CD4-positive, CD25-positive, alpha-beta regulatory T cell (primary cell): ENCODE results near the gene BRPF3. TPM values are rescaled to one million over a fixed set of nuclear protein-coding genes. Genes with fewer than 3 reads are reported as not detected.

ENCODE experiments used
- ATAC-seq, 2 donors: fragments of 150-1000 bp; cut with Tn5 transposase; one replicate each; pipeline ENCODE4 v1.10.0; 2021; ENCODE audit warnings: low read depth in 2 of 2, moderate number of reproducible peaks in 2 of 2, moderate library complexity in 1 of 2
- DNase-seq, 3 donors: peaks; one replicate each; pipeline versions ENCODE4 v3.0.0 to v3.0.0-alpha.2; 2012 to 2022; ENCODE audit warnings: mixed read lengths in 1 of 3
- H3K27ac ChIP-seq: one replicate; pipeline ENCODE4 v1.7.0; 2013; ENCODE audit warnings: mild to moderate bottlenecking, low read length; ENCODE audit not compliant: insufficient read depth, poor library complexity, severe bottlenecking
- H3K27me3 ChIP-seq: one replicate; pipeline ENCODE4 v1.7.0; 2013; ENCODE audit warnings: low read length; ENCODE audit not compliant: control insufficient read depth, insufficient read depth
- H3K36me3 ChIP-seq: one replicate; pipeline ENCODE4 v1.7.0; 2013; ENCODE audit warnings: mild to moderate bottlenecking, low read length, moderate library complexity; ENCODE audit not compliant: control insufficient read depth, insufficient read depth
- H3K4me1 ChIP-seq: 2 replicates; pipeline ENCODE4 v1.7.0; 2013; ENCODE audit warnings: mild to moderate bottlenecking, low read length; ENCODE audit not compliant: insufficient read depth, control insufficient read depth, poor library complexity, severe bottlenecking
- H3K4me3 ChIP-seq: one replicate; pipeline ENCODE4 v1.7.0; 2013; ENCODE audit warnings: low read depth, mild to moderate bottlenecking, low read length, moderate library complexity
- H3K9me3 ChIP-seq, 2 experiments: 1 replicate in 1 of 2; 2 replicates in 1 of 2; pipeline ENCODE4 v1.7.0; 2013; ENCODE audit warnings: low read length in 2 of 2, mild to moderate bottlenecking in 1 of 2, moderate library complexity in 1 of 2; ENCODE audit not compliant: control insufficient read depth in 2 of 2
- H3K27ac Mint-ChIP-seq, 3 donors: one replicate each; pipeline ENCODE4 v1.8.0; 2020 to 2022; ENCODE audit warnings: mild to moderate bottlenecking in 3 of 3, mixed read lengths in 3 of 3, moderate library complexity in 2 of 3
- H3K27me3 Mint-ChIP-seq: one replicate; pipeline ENCODE4 v1.8.0; 2022; ENCODE audit warnings: mild to moderate bottlenecking, mixed read lengths
- H3K36me3 Mint-ChIP-seq: one replicate; pipeline ENCODE4 v1.8.0; 2020; ENCODE audit warnings: mixed read lengths
- H3K4me1 Mint-ChIP-seq, 4 donors: one replicate each; pipeline ENCODE4 v1.8.0; 2020 to 2022; ENCODE audit warnings: mixed read lengths in 4 of 4, mild to moderate bottlenecking in 1 of 4
- H3K4me3 Mint-ChIP-seq, 4 donors: one replicate each; pipeline ENCODE4 v1.8.0; 2020 to 2022; ENCODE audit warnings: mild to moderate bottlenecking in 4 of 4, mixed read lengths in 4 of 4, moderate library complexity in 3 of 4
- H3K9me3 Mint-ChIP-seq, 7 donors: one replicate each; pipeline ENCODE4 v1.8.0; 2020 to 2022; ENCODE audit warnings: mixed read lengths in 7 of 7, mild to moderate bottlenecking in 3 of 7, moderate library complexity in 2 of 7
- polyA plus RNA-seq, 4 donors: library from polyadenylated mRNA; unstranded; fragments of 300-500 nt; fragmentation: Illumina TruSeq; gene quantifications; one replicate each; pipeline ENCODE4 v1.2.3, GENCODE V29; 2021
- total RNA-seq: library from RNA; stranded (reverse); gene quantifications from one replicate; pipeline ENCODE4 v1.2.3, GENCODE V29; 2022

BRPF3 gene
- total RNA-seq = 37.7 TPM
- 1 to 10 TPM; 3.2 to 5.3 (median 4.0) TPM for polyA plus RNA-seq

- H3K4me1 Mint-ChIP-seq = peaks cover 17 to 55% (median 29%) of the 10 kb centered on the region in 4 donors
- ATAC-seq = peak; percentile 69 to 70
- H3K36me3 ChIP-seq = peaks cover 12% of the 10 kb centered on the region
Measured at GRCh38 chr6:36196113-36196879, at the start of gene BRPF3. Gene BRPF3, plus strand, starts transcription at chr6:36196744. Its CDS starts 3,579 bp downstream, at chr6:36200323.

GRCh38 chr6:36147294-36147693, 49.2 kb upstream of the BRPF3 start:
- no peaks in the 10 kb centered on the region for H3K27me3 Mint-ChIP-seq
- Histone ChIP-seq H3K4me1 (peaks cover 12% of the 10 kb centered on the region), H3K27ac (no peak overlapping the region), H3K27me3 (no peaks in the 10 kb centered on the region), H3K36me3 (no peaks in the 10 kb centered on the region), H3K9me3 (peaks cover 0 to 5% of the 10 kb centered on the region in 2 experiments), H3K4me3 (no peak overlapping the region)
- H3K4me1 Mint-ChIP-seq = peaks cover 7 to 30% (median 19%) of the 10 kb centered on the region in 4 donors
- no peak for DNase-seq
- ATAC-seq = peak in 1 of 2 donors; percentile 20
- H3K4me3 Mint-ChIP-seq = peak overlapping the region in 2 of 4 donors; percentile 1 to 59
- H3K36me3 Mint-ChIP-seq = peaks cover 9% of the 10 kb centered on the region
- peaks cover 0 to 8% (median 2%) of the 10 kb centered on the region in 7 donors for H3K9me3 Mint-ChIP-seq
- peak overlapping the region in 2 of 3 donors; percentile 78 to 87 for H3K27ac Mint-ChIP-seq

More at GRCh38 chr6:36196113-36196879, at the start of gene BRPF3:
- Histone ChIP-seq H3K27ac (peak within 1 kb of the TSS; percentile 83), H3K27me3 (no peaks in the 10 kb centered on the region), H3K4me1 (peaks cover 24% of the 10 kb centered on the region), H3K9me3 (no peaks in the 10 kb centered on the region), H3K4me3 (peak within 1 kb of the TSS; percentile 80)
- Mint-ChIP-seq H3K9me3 (no peaks in the 10 kb centered on the region), H3K36me3 (peaks cover 15% of the 10 kb centered on the region), H3K27ac (peak within 1 kb of the TSS; percentile 82 to 95 (median 95)), H3K27me3 (peaks cover 4% of the 10 kb centered on the region), H3K4me3 (peak within 1 kb of the TSS; percentile 91 to 98 (median 94))
- peak; percentile 68 to 83 (median 82) for DNase-seq

- ATAC-seq (no peak), DNase-seq (no peak)
- H3K9me3 ChIP-seq = peaks cover 0 to 5% of the 10 kb centered on the region in 2 experiments
- H3K4me1 ChIP-seq = peaks cover 12% of the 10 kb centered on the region
- H3K27me3 Mint-ChIP-seq = no peaks in the 10 kb centered on the region
- H3K36me3 Mint-ChIP-seq = peaks cover 17% of the 10 kb centered on the region
- no peaks in the 10 kb centered on the region for H3K27me3 ChIP-seq
- H3K9me3 Mint-ChIP-seq = peaks cover 0 to 8% (median 2%) of the 10 kb centered on the region in 7 donors
- no peak overlapping the region for H3K27ac ChIP-seq
- no peak overlapping the region for H3K4me3 Mint-ChIP-seq
- no peak overlapping the region for H3K27ac Mint-ChIP-seq
- no peak overlapping the region for H3K4me3 ChIP-seq
- no peaks in the 10 kb centered on the region for H3K36me3 ChIP-seq
- peaks cover 13 to 26% (median 19%) of the 10 kb centered on the region in 4 donors for H3K4me1 Mint-ChIP-seq
Measured at GRCh38 chr6:36149476-36149875, 47.1 kb upstream of the BRPF3 start.

GRCh38 chr6:36150283-36150682, 46.3 kb upstream of the BRPF3 start:
- ATAC-seq (no peak), DNase-seq (no peak)
- no peak overlapping the region for H3K4me3 Mint-ChIP-seq
- H3K27ac Mint-ChIP-seq = no peak overlapping the region
- Histone ChIP-seq H3K36me3 (no peaks in the 10 kb centered on the region), H3K9me3 (peaks cover 0 to 5% of the 10 kb centered on the region in 2 experiments), H3K27me3 (no peaks in the 10 kb centered on the region), H3K27ac (no peak overlapping the region), H3K4me1 (peaks cover 12% of the 10 kb centered on the region), H3K4me3 (no peak overlapping the region)
- peaks cover 23% of the 10 kb centered on the region for H3K36me3 Mint-ChIP-seq
- peaks cover 13 to 26% (median 19%) of the 10 kb centered on the region in 4 donors for H3K4me1 Mint-ChIP-seq
- H3K27me3 Mint-ChIP-seq = no peaks in the 10 kb centered on the region
- H3K9me3 Mint-ChIP-seq = peaks cover 0 to 8% (median 3%) of the 10 kb centered on the region in 7 donors

- H3K4me1 Mint-ChIP-seq = peaks cover 0 to 6% (median 4%) of the 10 kb centered on the region in 4 donors
- DNase-seq (no peak), ATAC-seq (no peak)
- Histone ChIP-seq H3K27me3 (no peaks in the 10 kb centered on the region), H3K4me1 (no peaks in the 10 kb centered on the region), H3K9me3 (peaks cover 0 to 4% of the 10 kb centered on the region in 2 experiments), H3K36me3 (no peaks in the 10 kb centered on the region), H3K4me3 (no peak overlapping the region), H3K27ac (no peak overlapping the region)
- peaks cover 2 to 12% (median 5%) of the 10 kb centered on the region in 7 donors for H3K9me3 Mint-ChIP-seq
- no peaks in the 10 kb centered on the region for H3K27me3 Mint-ChIP-seq
- no peak overlapping the region for H3K27ac Mint-ChIP-seq
- no peak overlapping the region for H3K4me3 Mint-ChIP-seq
- H3K36me3 Mint-ChIP-seq = peaks cover 19% of the 10 kb centered on the region
Measured at GRCh38 chr6:36154286-36154685, 42.3 kb upstream of the BRPF3 start.

GRCh38 chr6:36155662-36156061, 40.9 kb upstream of the BRPF3 start:
- H3K4me1 ChIP-seq = no peaks in the 10 kb centered on the region
- ATAC-seq (no peak), DNase-seq (no peak)
- Mint-ChIP-seq H3K9me3 (peaks cover 2 to 19% (median 5%) of the 10 kb centered on the region in 7 donors), H3K27ac (no peak overlapping the region), H3K36me3 (peaks cover 27% of the 10 kb centered on the region), H3K27me3 (no peaks in the 10 kb centered on the region), H3K4me3 (no peak overlapping the region), H3K4me1 (peaks cover 0 to 6% (median 2%) of the 10 kb centered on the region in 4 donors)
- no peaks in the 10 kb centered on the region for H3K36me3 ChIP-seq
- H3K27ac ChIP-seq = no peak overlapping the region
- H3K4me3 ChIP-seq = no peak overlapping the region
- no peaks in the 10 kb centered on the region for H3K27me3 ChIP-seq
- peaks cover 2 to 4% of the 10 kb centered on the region in 2 experiments for H3K9me3 ChIP-seq

- H3K4me3 ChIP-seq = no peak overlapping the region
- H3K4me1 ChIP-seq = no peaks in the 10 kb centered on the region
- no peaks in the 10 kb centered on the region for H3K27me3 ChIP-seq
- H3K27me3 Mint-ChIP-seq = no peaks in the 10 kb centered on the region
- H3K36me3 Mint-ChIP-seq = peaks cover 17% of the 10 kb centered on the region
- ATAC-seq (no peak), DNase-seq (no peak)
- no peak overlapping the region for H3K4me3 Mint-ChIP-seq
- H3K27ac Mint-ChIP-seq = no peak overlapping the region
- no peak overlapping the region for H3K27ac ChIP-seq
- H3K36me3 ChIP-seq = no peaks in the 10 kb centered on the region
- H3K9me3 ChIP-seq = peaks cover 2 to 4% of the 10 kb centered on the region in 2 experiments
- peaks cover 0 to 2% (median 0%) of the 10 kb centered on the region in 4 donors for H3K4me1 Mint-ChIP-seq
- H3K9me3 Mint-ChIP-seq = peaks cover 0 to 16% (median 5%) of the 10 kb centered on the region in 7 donors
Measured at GRCh38 chr6:36160147-36160760, 36.3 kb upstream of the BRPF3 start.
